Stimulated activated naive B cell treated with anti-CD40 and anti-IgM and Interleukin-4, amounts not matched to agents 10 μg/mL and 1 μg/mL and 100 μg/mL, for 72 hours (primary cell): Measurements from ENCODE around the gene MYOM3.

Experiments
- ATAC-seq, 2 donors: fragments of 150-1000 bp; cut with Tn5 transposase; replicated peaks; 2 replicates each; pipeline ENCODE4 v1.10.0; 2021; ENCODE audit warnings: moderate library complexity in 1 of 2
- DNase-seq: peaks from one replicate; pipeline ENCODE4 v3.0.0; 2021
- H3K27ac Mint-ChIP-seq: one replicate; pipeline ENCODE4 v1.8.0; 2022; ENCODE audit warnings: mild to moderate bottlenecking, mixed read lengths
- H3K27me3 Mint-ChIP-seq, 2 donors: one replicate each; pipeline ENCODE4 v1.8.0; 2022; ENCODE audit warnings: mixed read lengths in 2 of 2
- H3K36me3 Mint-ChIP-seq, 2 donors: one replicate each; pipeline ENCODE4 v1.8.0; 2022; ENCODE audit warnings: mixed read lengths in 2 of 2, mild to moderate bottlenecking in 1 of 2
- H3K4me1 Mint-ChIP-seq, 2 donors: one replicate each; pipeline ENCODE4 v1.8.0; 2022; ENCODE audit warnings: mixed read lengths in 2 of 2, mild to moderate bottlenecking in 1 of 2
- H3K4me3 Mint-ChIP-seq, 2 donors: one replicate each; pipeline ENCODE4 v1.8.0; 2022; ENCODE audit warnings: mild to moderate bottlenecking in 2 of 2, mixed read lengths in 2 of 2, moderate library complexity in 1 of 2
- H3K9me3 Mint-ChIP-seq, 2 donors: one replicate each; pipeline ENCODE4 v1.8.0; 2022; ENCODE audit warnings: mixed read lengths in 2 of 2, mild to moderate bottlenecking in 1 of 2

The MYOM3 gene

GRCh38 chr1:24117132-24117531 lies 5.2 kb upstream of the MYOM3 start:
- Mint-ChIP-seq H3K4me3 (no peak overlapping the region), H3K27me3 (peaks cover 34 to 62% of the 10 kb centered on the region in 2 donors)
- no peak for DNase-seq

GRCh38 chr1:24114753-24115152 lies 2.8 kb upstream of the MYOM3 start:
- Mint-ChIP-seq H3K27ac (no peak overlapping the region), H3K9me3 (no peaks in the 10 kb centered on the region), H3K4me3 (no peak overlapping the region), H3K36me3 (no peaks in the 10 kb centered on the region), H3K27me3 (peaks cover 40 to 62% of the 10 kb centered on the region in 2 donors), H3K4me1 (peaks cover 7 to 11% of the 10 kb centered on the region in 2 donors)
- ATAC-seq (no peak), DNase-seq (no peak)

More at GRCh38 chr1:24117132-24117531, 5.2 kb upstream of the MYOM3 start:
- peaks cover 7% of the 10 kb centered on the region in 2 donors for H3K4me1 Mint-ChIP-seq
- H3K27ac Mint-ChIP-seq, result no peak overlapping the region
- H3K36me3 Mint-ChIP-seq, result no peaks in the 10 kb centered on the region
- ATAC-seq, result no peak
- H3K9me3 Mint-ChIP-seq, result no peaks in the 10 kb centered on the region

- Mint-ChIP-seq H3K9me3 (no peaks in the 10 kb centered on the region), H3K4me1 (peaks cover 7 to 11% of the 10 kb centered on the region in 2 donors), H3K36me3 (no peaks in the 10 kb centered on the region), H3K4me3 (no peak overlapping the region), H3K27me3 (peaks cover 40 to 62% of the 10 kb centered on the region in 2 donors), H3K27ac (no peak overlapping the region)
- ATAC-seq (no peak), DNase-seq (no peak)
Measured at GRCh38 chr1:24113641-24114033, 1.7 kb upstream of the MYOM3 start.

GRCh38 chr1:24111262-24111995 lies 506 bp downstream of the MYOM3 start:
- no peak overlapping the region for H3K4me3 Mint-ChIP-seq
- H3K4me1 Mint-ChIP-seq, result peaks cover 7 to 11% of the 10 kb centered on the region in 2 donors
- DNase-seq (no peak), ATAC-seq (no peak)
- H3K9me3 Mint-ChIP-seq, result no peaks in the 10 kb centered on the region
- no peaks in the 10 kb centered on the region for H3K36me3 Mint-ChIP-seq
- no peak overlapping the region for H3K27ac Mint-ChIP-seq
- peaks cover 30 to 43% of the 10 kb centered on the region in 2 donors for H3K27me3 Mint-ChIP-seq

- H3K9me3 Mint-ChIP-seq, result no peaks in the 10 kb centered on the region
- H3K36me3 Mint-ChIP-seq, result no peaks in the 10 kb centered on the region
- peaks cover 25 to 37% of the 10 kb centered on the region in 2 donors for H3K27me3 Mint-ChIP-seq
- H3K4me3 Mint-ChIP-seq, result no peak overlapping the region
- no peak overlapping the region for H3K27ac Mint-ChIP-seq
- ATAC-seq (no peak), DNase-seq (no peak)
- H3K4me1 Mint-ChIP-seq, result peaks cover 7 to 11% of the 10 kb centered on the region in 2 donors
Measured at GRCh38 chr1:24110642-24111261, 1.2 kb downstream of the MYOM3 start.

GRCh38 chr1:24109686-24110475 lies 2.1 kb downstream of the MYOM3 start:
- Mint-ChIP-seq H3K9me3 (no peaks in the 10 kb centered on the region), H3K27ac (no peak overlapping the region), H3K36me3 (no peaks in the 10 kb centered on the region), H3K4me3 (no peak overlapping the region), H3K27me3 (peaks cover 25 to 34% of the 10 kb centered on the region in 2 donors), H3K4me1 (peaks cover 7 to 11% of the 10 kb centered on the region in 2 donors)
- ATAC-seq, result no peak
- DNase-seq, result no peak

GRCh38 chr1:24109166-24109483 lies 2.8 kb downstream of the MYOM3 start:
- Mint-ChIP-seq H3K27ac (no peak overlapping the region), H3K4me1 (peaks cover 7 to 11% of the 10 kb centered on the region in 2 donors), H3K36me3 (no peaks in the 10 kb centered on the region), H3K27me3 (peaks cover 25 to 27% of the 10 kb centered on the region in 2 donors), H3K4me3 (no peak overlapping the region), H3K9me3 (no peaks in the 10 kb centered on the region)
- DNase-seq (no peak), ATAC-seq (no peak)

GRCh38 chr1:24108334-24109165 lies 3.4 kb downstream of the MYOM3 start:
- ATAC-seq (no peak), DNase-seq (no peak)

GRCh38 chr1:24107462-24108138 lies 4.3 kb downstream of the MYOM3 start:
- no peak for ATAC-seq
- no peak overlapping the region for H3K27ac Mint-ChIP-seq
- no peaks in the 10 kb centered on the region for H3K36me3 Mint-ChIP-seq

More at GRCh38 chr1:24108334-24109165, 3.4 kb downstream of the MYOM3 start:
- Mint-ChIP-seq H3K9me3 (no peaks in the 10 kb centered on the region), H3K27me3 (peaks cover 19 to 22% of the 10 kb centered on the region in 2 donors), H3K36me3 (no peaks in the 10 kb centered on the region), H3K4me3 (no peak overlapping the region), H3K4me1 (peaks cover 7 to 11% of the 10 kb centered on the region in 2 donors), H3K27ac (no peak overlapping the region)

GRCh38 chr1:24105368-24106160 lies 6.4 kb downstream of the MYOM3 start:
- Mint-ChIP-seq H3K4me3 (no peak overlapping the region), H3K9me3 (no peaks in the 10 kb centered on the region), H3K36me3 (no peaks in the 10 kb centered on the region), H3K27ac (no peak overlapping the region), H3K27me3 (no peaks in the 10 kb centered on the region), H3K4me1 (peaks cover 0 to 2% of the 10 kb centered on the region in 2 donors)
- DNase-seq (no peak), ATAC-seq (no peak)

More at GRCh38 chr1:24107462-24108138, 4.3 kb downstream of the MYOM3 start:
- H3K27me3 Mint-ChIP-seq, result peaks cover 10 to 12% of the 10 kb centered on the region in 2 donors
- no peaks in the 10 kb centered on the region for H3K9me3 Mint-ChIP-seq
- DNase-seq, result no peak
- H3K4me3 Mint-ChIP-seq, result no peak overlapping the region
- H3K4me1 Mint-ChIP-seq, result peaks cover 4 to 9% of the 10 kb centered on the region in 2 donors

- ATAC-seq, result no peak
- no peak overlapping the region for H3K27ac Mint-ChIP-seq
- no peaks in the 10 kb centered on the region for H3K9me3 Mint-ChIP-seq
- H3K4me3 Mint-ChIP-seq, result no peak overlapping the region
- H3K36me3 Mint-ChIP-seq, result no peaks in the 10 kb centered on the region
- DNase-seq, result no peak
- no peaks in the 10 kb centered on the region for H3K27me3 Mint-ChIP-seq
- peaks cover 0 to 2% of the 10 kb centered on the region in 2 donors for H3K4me1 Mint-ChIP-seq
Measured at GRCh38 chr1:24104854-24105253, 7.1 kb downstream of the MYOM3 start.

GRCh38 chr1:24103879-24104278 lies 8.1 kb downstream of the MYOM3 start:
- Mint-ChIP-seq H3K27me3 (no peaks in the 10 kb centered on the region), H3K4me3 (no peak overlapping the region), H3K4me1 (peaks cover 0 to 2% of the 10 kb centered on the region in 2 donors), H3K36me3 (no peaks in the 10 kb centered on the region), H3K9me3 (no peaks in the 10 kb centered on the region), H3K27ac (peak overlapping the region; percentile 20)
- DNase-seq, result no peak
- no peak for ATAC-seq

GRCh38 chr1:24103408-24103807 lies 8.5 kb downstream of the MYOM3 start:
- Mint-ChIP-seq H3K4me1 (peaks cover 0 to 2% of the 10 kb centered on the region in 2 donors), H3K36me3 (no peaks in the 10 kb centered on the region), H3K27ac (no peak overlapping the region), H3K9me3 (no peaks in the 10 kb centered on the region), H3K4me3 (no peak overlapping the region), H3K27me3 (no peaks in the 10 kb centered on the region)
- ATAC-seq, result no peak
- no peak for DNase-seq
